Uterine smooth muscle cell (primary cell): ENCODE data around the gene IPO11. TPM values are rescaled to one million over a fixed set of nuclear protein-coding genes. Genes with fewer than 3 reads are reported as not detected.

Experiments used
- total RNA-seq: library from RNA; depleted of rRNA; stranded (reverse); fragments of >200 nt; gene quantifications from 2 replicates; pipeline ENCODE4 v1.2.3, GENCODE V29; 2014

The IPO11 gene
- 32.6 and 47.0 TPM in 2 replicates for total RNA-seq

DNA sequence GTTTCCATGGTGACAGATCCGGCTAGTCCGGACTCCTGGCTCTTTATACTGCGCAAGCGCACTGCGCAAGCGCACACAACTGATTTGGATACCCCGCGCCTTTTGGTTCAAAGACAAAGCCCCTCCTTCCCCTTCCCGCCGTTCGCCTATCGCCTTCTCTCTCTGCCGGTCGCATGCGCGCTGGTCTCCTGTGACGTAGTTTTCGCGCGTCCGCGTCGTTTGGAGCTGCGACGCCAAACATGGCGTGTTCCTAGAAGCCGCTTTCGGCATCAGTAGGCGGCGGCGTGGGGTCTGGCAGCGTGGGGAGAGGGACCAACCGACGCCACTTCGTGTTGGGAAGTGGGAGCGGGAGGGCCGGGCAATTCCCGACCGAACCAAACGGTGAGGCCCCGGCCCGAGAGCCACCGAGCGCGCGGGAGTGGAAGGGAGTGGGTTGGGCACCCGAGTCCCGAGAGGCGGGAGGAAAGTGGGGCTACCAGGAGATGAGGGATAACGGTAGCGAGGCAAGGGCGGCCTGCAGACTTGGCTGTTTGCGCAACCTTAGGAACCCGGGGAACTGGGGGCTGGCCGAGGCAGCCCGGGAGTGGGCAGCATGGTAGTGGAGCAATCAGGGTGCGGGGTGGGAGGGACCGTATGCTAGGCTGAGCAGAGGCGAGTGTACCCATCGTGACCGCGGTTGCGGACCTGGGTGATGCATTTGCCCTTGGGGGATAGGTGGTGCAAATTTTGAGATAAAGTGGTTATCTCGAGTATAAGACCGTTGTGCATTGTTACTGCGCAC is at the start of gene IPO11:
Gene IPO11 (plus strand): TSS at position 215 of the 781 bp plus-strand sequence. CDS start 24,517 bp downstream, outside the sequence.

DNA sequence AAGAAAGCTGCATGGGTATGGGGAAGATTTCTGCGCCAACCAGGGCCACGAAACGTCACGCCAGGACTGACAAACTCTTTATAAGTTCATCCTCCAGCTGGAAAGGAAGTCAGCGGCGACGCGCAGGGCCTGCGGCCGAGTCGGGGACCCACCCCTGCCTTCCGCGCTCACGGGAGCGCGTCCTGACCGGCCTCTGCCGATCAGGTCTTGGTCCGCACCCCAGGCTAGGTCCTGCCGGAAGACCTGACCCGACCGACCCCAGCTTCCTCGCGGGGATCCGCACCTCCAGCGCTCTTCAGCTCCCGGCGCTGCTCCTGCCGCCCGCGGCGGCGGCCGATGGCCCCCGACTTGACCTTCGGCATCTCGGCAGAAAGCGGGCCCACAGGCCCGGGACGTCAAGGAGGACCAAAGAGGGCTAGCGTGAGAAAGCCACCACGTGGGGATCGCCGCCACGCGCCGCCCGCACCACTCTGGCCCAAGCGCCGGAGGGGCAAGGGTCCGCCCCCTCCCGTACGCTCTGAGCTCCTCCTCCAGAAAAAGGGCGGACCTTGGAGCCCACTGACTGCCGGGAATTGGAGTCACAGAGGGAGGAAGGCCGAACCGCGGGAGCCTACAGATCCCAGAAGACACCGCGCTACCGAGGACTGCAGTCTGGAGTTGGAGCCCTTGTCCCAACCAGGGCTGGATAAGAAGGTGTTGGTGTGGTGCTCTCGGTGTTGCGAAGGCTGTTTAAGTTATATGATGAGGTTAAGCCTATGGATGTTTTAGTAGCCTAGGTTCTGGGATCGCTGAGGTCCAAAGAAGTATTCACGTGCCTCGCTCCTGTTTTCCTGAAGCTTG is 8.9 kb upstream of the IPO11 start, which contains the start of gene DIMT1:
Gene DIMT1 (minus strand): TSS at position 495 of the 840 bp plus-strand sequence. CDS start 133 bp downstream, at position 362.

DNA sequence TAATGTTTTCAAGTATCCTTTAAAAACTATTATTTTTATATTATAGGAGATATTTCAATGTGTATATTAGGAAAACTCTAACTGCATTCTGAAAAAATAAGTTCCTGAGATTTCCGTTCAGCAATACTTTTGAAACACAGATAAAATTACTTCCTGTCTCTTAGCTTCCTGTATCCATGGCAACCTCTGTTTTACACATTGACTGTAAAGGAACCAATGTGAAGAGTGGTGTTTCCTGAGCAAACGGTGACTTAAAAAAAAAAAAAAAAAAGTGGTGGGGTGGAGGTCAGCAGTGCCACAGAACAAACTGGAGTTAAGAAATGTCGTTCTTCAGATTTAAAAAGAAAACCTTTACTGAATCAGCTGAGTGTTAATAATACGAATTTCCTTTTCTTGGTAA is 166.0 kb downstream of the IPO11 start, which contains the start of gene LRRC70:
Gene LRRC70 (plus strand): TSS at position 280 of the 400 bp plus-strand sequence. CDS start 620 bp downstream, outside the sequence.

Other genes starting within 250 kb of the IPO11 start
- 71.5 and 93.3 TPM in 2 replicates for gene KIF2A, start 106.6 kb upstream of the IPO11 start, total RNA-seq
- gene DIMT1, start 8.9 kb upstream of the IPO11 start, total RNA-seq = 36.1 and 56.4 TPM in 2 replicates
- 1.00 and 1.4 TPM in 2 replicates for gene LRRC70, start 166.1 kb downstream of the IPO11 start, total RNA-seq